Endothelial cell of umbilical vein (primary cell): ENCODE measurements around the gene TIMP1.

ENCODE experiments used
- CTCF ChIP-seq, 2 donors: IDR thresholded peaks; 1 replicate in 1 of 2; 2 replicates in 1 of 2; pipeline ENCODE4 v1.5.1; 2011; ENCODE audit warnings: low read length in 2 of 2, mild to moderate bottlenecking in 2 of 2, moderate library complexity in 2 of 2, control low read depth in 1 of 2, inconsistent platforms in 1 of 2, low read depth in 1 of 2; ENCODE audit not compliant: insufficient read depth in 1 of 2; ENCODE audit errors: extremely low read depth in 1 of 2
- EZH2 ChIP-seq: IDR thresholded peaks from 2 replicates; pipeline ENCODE4 v1.6.1; 2012; ENCODE audit warnings: borderline replicate concordance, low read depth, mild to moderate bottlenecking, moderate library complexity, low read length, inconsistent platforms; ENCODE audit not compliant: severe bottlenecking
- MAX ChIP-seq: IDR thresholded peaks from 2 replicates; pipeline ENCODE4 v1.6.1; 2011; ENCODE audit not compliant: insufficient read depth, insufficient read length
- POLR2A ChIP-seq: IDR thresholded peaks from 2 replicates; pipeline ENCODE4 v1.6.1; 2012; ENCODE audit warnings: low read depth, mild to moderate bottlenecking, control low read depth, low read length

- TF ChIP-seq CTCF (IDR thresholded peaks at IDR 0.05; ENCODE audit: extremely low read depth in 1 of 2, insufficient read depth in 1 of 2, low read depth in 1 of 2, low read length in 2 of 2) (no peak), EZH2 (no peak), POLR2A (no peak), MAX (no peak)
Measured at GRCh38 chrX:47564438-47565085, 17.7 kb upstream of the TIMP1 start.
